Ovary (tissue), 3 donors: Measurements from ENCODE around the gene HNRNPDL.

ENCODE experiments used
- CTCF ChIP-seq, 3 donors: fragments of 450-650 bp in 2 of 3; fragments of 200-600 bp in 1 of 3; IDR thresholded peaks; one replicate each; pipeline versions ENCODE4 v1.5.1 to v1.8.0; 2016 to 2022; ENCODE audit warnings: antibody characterized with exemption in 3 of 3, mild to moderate bottlenecking in 1 of 3
- EP300 ChIP-seq: sonication (generic); formaldehyde crosslinking; IDR thresholded peaks from one replicate; pipeline ENCODE4 v1.6.1; 2017; ENCODE audit warnings: antibody characterized with exemption
- donor health status: DM: no; HTN: no; CAD: no.

- TF ChIP-seq CTCF (IDR thresholded peaks at IDR 0.05): no peak
- TF ChIP-seq EP300: no peak
Observed at GRCh38 chr4:82388405-82388804, 41.9 kb downstream of the HNRNPDL start.
